Cardiac fibroblast (primary cell): ENCODE results near the gene SPAM1.
"Not testable (repeated sequence)": the region's sequence is repeated elsewhere in the genome, so short reads cannot be mapped to it uniquely, and the experiment has no call there.

ENCODE experiments used
- DNase-seq, 2 donors: peaks; one replicate each; pipeline versions ENCODE4 v3.0.0 to v3.0.0-alpha.2; 2010; ENCODE audit warnings: low read depth in 2 of 2
- H3K4me3 ChIP-seq, 2 donors: replicated peaks in 1 of 2; 1 replicate in 1 of 2; 2 replicates in 1 of 2; pipeline ENCODE4 v1.5.1; 2011; ENCODE audit warnings: low read depth in 2 of 2, low read length in 2 of 2, mild to moderate bottlenecking in 2 of 2, moderate library complexity in 1 of 2
- TF ChIP-seq, protein P1 (sequence below): IDR thresholded peaks from one replicate; pipeline ENCODE4 v1.5.1; 2011; ENCODE audit warnings: low read depth, mild to moderate bottlenecking, low read length, inconsistent platforms

The SPAM1 gene

DNA sequence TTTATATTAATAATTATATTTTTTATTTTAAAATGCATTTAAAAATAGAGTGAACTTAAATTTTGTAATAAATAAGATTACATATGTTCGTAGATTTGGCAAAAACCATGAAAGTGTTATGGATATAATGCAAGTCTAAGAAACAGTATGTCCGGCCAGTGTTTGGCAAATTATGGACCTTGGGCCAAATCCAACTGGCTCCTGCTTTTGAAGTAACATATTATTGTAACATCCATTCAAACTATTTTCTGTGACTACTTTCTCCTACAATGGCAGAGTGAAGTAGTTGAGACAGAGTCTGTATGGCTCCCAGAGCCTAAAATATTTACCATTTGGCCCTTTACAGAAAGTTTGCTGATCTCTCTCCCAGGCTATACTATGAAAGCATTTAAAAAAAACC is 69.0 kb downstream of the SPAM1 start:
- H3K4me3 ChIP-seq = no peak overlapping the region
- DNase-seq = peak in 1 of 2 donors; percentile 35
- TF ChIP-seq, protein P1, sequence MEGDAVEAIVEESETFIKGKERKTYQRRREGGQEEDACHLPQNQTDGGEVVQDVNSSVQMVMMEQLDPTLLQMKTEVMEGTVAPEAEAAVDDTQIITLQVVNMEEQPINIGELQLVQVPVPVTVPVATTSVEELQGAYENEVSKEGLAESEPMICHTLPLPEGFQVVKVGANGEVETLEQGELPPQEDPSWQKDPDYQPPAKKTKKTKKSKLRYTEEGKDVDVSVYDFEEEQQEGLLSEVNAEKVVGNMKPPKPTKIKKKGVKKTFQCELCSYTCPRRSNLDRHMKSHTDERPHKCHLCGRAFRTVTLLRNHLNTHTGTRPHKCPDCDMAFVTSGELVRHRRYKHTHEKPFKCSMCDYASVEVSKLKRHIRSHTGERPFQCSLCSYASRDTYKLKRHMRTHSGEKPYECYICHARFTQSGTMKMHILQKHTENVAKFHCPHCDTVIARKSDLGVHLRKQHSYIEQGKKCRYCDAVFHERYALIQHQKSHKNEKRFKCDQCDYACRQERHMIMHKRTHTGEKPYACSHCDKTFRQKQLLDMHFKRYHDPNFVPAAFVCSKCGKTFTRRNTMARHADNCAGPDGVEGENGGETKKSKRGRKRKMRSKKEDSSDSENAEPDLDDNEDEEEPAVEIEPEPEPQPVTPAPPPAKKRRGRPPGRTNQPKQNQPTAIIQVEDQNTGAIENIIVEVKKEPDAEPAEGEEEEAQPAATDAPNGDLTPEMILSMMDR = no peak

DNA sequence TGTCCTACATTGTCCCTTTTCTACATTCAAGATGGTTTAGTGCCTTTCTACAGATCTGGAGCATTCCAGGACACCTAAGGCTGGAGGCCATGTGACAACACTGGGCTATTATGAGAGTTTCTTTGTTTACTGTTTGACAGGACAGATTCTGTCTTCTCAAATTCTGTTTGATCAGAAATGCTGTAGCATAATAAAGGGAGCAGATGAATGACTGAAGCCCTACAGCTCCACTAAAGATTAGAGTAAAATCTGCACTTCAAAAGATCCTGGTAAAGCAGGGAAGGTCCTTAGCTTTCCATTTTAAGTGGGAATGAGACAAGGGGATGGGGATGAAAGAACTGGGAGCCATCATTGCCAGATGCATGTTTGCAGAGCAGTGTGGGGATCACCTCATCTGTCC is 69.4 kb downstream of the SPAM1 start:
- H3K4me3 ChIP-seq = no peak overlapping the region
- DNase-seq = no peak
- TF ChIP-seq, protein P1 = no peak

DNA sequence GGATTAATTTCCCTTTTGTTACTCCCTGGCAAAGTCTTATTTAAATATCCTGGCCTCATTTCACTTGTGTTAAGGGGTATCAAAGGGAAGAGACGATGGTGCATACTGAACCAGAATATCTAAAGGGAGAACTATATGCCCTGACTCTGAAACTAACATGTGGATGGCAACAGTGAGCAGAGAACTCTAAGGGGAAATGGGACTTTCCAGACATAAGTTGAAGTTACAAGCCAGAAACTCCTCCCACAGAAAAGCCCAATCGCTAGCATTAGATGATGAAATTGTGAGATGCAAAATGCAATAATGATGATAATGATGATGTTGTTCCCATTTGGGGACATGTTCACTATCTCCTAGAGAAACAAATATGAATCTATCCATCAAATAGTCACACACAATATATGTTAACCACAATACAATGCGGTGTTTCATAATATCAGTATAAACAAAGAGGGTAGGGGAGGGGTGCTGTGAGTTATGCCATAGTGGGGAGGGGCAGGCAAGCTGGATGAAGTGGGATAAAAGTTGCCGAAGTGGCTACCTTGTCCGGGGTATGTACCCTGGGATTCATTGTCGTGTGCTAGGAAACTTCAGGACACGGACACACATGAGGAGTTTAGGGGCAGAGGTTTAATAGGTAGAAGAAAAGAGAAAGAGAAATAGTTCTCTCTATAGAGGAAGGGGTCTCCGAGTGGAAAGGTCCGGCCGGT is 70.7 kb downstream of the SPAM1 start:
- peak in 1 of 2 donors; percentile 6 for DNase-seq
- no peak overlapping the region for H3K4me3 ChIP-seq
- TF ChIP-seq, protein P1 = no peak

DNA sequence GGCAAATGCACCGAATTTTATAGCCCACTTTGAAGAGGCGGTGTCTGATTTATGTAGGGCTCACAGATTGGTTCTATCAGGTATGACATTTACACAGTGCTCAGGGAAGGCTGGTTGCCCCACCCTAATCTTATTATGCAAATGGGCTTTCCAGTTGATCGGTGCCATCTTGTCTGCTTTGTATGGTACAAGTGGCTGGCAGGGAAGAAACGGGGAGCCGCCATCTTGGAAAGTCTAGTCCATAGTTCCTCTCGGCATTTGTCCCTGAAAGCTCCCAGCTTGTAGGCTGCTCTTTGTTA is 71.2 kb downstream of the SPAM1 start:
- TF ChIP-seq, protein P1 = no peak
- H3K4me3 ChIP-seq = no peak overlapping the region
- DNase-seq = no peak

DNA sequence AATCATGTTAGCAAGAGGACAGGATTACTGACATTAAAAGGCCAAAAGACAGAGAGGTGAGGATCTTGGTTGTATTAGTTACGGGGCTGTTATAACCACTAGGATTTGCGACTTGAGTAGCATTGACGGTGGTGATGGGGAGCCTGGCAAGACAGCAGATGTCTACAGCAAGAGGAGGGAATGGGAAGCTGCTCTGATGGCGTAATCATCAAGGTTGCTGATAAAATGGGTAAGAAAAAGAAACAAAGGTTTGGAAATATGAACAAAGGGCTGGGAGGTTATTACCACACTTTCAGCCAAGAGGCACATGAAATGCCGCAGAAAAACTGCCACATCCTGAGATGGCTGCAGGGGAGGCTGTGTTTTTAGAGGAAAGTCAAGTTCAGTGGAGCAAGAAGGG is 73.9 kb downstream of the SPAM1 start:
- no peak for DNase-seq
- H3K4me3 ChIP-seq = no peak overlapping the region
- TF ChIP-seq, protein P1 = no peak

DNA sequence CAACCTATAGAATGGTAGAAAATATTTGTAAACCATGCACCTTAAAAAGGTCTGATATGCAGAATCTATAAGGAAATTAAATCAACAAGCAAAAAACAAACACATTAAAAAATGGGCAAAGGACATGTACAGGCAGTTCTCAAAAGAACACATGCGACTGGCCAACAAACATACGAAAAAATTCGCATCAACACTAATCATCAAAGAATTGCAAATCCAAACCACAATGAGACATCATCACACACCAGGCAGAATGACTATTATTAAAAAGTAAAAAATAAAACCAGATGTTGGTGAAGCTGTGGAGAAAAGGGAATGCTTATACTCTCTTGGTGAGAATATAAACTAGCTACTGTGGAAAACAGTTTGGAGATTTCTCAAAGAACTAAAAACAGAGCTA is 74.7 kb downstream of the SPAM1 start:
- no peak overlapping the region for H3K4me3 ChIP-seq
- TF ChIP-seq, protein P1 = no peak
- no peak for DNase-seq

DNA sequence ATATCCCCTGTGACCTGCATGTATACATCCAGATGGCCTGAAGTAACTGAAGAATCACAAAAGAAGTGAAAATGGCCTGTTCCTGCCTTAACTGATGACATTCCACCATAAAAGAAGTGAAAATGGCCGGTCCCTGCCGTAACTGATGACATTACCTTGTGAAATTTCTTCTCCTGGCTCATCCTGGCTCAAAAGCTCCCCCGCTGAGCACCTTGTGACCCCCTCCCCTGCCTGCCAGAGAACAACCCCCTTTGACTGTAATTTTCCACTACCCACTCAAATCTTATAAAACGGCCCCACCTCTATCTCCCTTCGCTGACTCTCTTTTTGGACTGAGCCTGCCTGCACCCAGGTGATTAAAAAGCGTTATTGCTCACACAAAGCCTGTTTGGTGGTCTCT is 83.3 kb downstream of the SPAM1 start:
- H3K4me3 ChIP-seq, DNase-seq: not testable (repeated sequence)
